ENCODE data around the gene CSAD. TPM values are rescaled to one million over a fixed set of nuclear protein-coding genes. Genes with fewer than 3 reads are reported as not detected.
A peak's percentile ranks its signal among the peaks of the same experiment; 100 is the strongest.
"Not testable (repeated sequence)": the region's sequence is repeated elsewhere in the genome, so short reads cannot be mapped to it uniquely, and the experiment has no call there.

CSAD gene
- total RNA-seq, 2 experiments from 2014 or later, result 28.6 to 31.0 TPM

GRCh38 chr12:53205747-53206419, 25.2 kb upstream of the CSAD start:
- peak; percentile 90 for DNase-seq
- CTCF ChIA-PET, result interaction anchor here (1.0 to 15.2 kb wide), 8 partner anchors 8 to 115 kb away, joined by 3 to 211 read pairs (median 5); partner anchors contain the start of gene AAAS
- Mint-ChIP-seq H3K4me1 (peaks cover 82% of the 10 kb centered on the region), H3K27me3 (no peaks in the 10 kb centered on the region), H3K27ac (peak overlapping the region; percentile 84), H3K4me3 (peak overlapping the region; percentile 78), H3K36me3 (ENCODE audit: low read depth) (peaks cover 59% of the 10 kb centered on the region), H3K9me3 (no peaks in the 10 kb centered on the region)
- POLR2A ChIA-PET, result interaction anchor here (0.9 to 14.6 kb wide), 14 partner anchors 7 to 276 kb away, joined by 3 to 263 read pairs (median 6); partner anchors contain the start of genes AAAS, CSAD, SP1 and ZNF740

GRCh38 chr12:53204351-53204750, 23.6 kb upstream of the CSAD start:
- DNase-seq, result no peak
- peak overlapping the region; percentile 78 for H3K4me3 Mint-ChIP-seq
- H3K9me3 Mint-ChIP-seq, result no peaks in the 10 kb centered on the region
- ChIA-PET POLR2A (interaction anchor here (1.3 to 14.6 kb wide), 3 partner anchors 9 to 18 kb away, joined by 3 to 263 read pairs (median 117); partner anchors contain the start of genes CSAD and ZNF740), CTCF (interaction anchor here (2.2 to 8.9 kb wide), 2 partner anchors 9 to 15 kb away, joined by 7 to 74 read pairs; no protein-coding TSS in a partner anchor)
- peaks cover 62% of the 10 kb centered on the region for H3K36me3 Mint-ChIP-seq (ENCODE audit: low read depth)
- H3K4me1 Mint-ChIP-seq, result peaks cover 82% of the 10 kb centered on the region
- no peaks in the 10 kb centered on the region for H3K27me3 Mint-ChIP-seq
- peak overlapping the region; percentile 41 for H3K27ac Mint-ChIP-seq

- not testable (repeated sequence) for H3K27me3 Mint-ChIP-seq, DNase-seq, H3K9me3 Mint-ChIP-seq, H3K4me3 Mint-ChIP-seq
- CTCF ChIA-PET, result interaction anchor here (1.5 to 8.9 kb wide), 3 partner anchors 11 to 43 kb away, joined by 9 to 74 read pairs (median 12); partner anchors contain the start of genes CSAD and ZNF740
- peaks cover 71% of the 10 kb centered on the region for H3K36me3 Mint-ChIP-seq (ENCODE audit: low read depth)
- POLR2A ChIA-PET, result interaction anchor here (1.3 to 14.6 kb wide), 6 partner anchors 9 to 67 kb away, joined by 3 to 263 read pairs (median 6); partner anchors contain the start of genes CSAD and ZNF740
- H3K4me1 Mint-ChIP-seq, result peaks cover 80% of the 10 kb centered on the region
- H3K27ac Mint-ChIP-seq, result peak overlapping the region; percentile 73
These were observed 21.6 kb upstream of the CSAD start for GRCh38 chr12:53202316-53202715.

- ChIA-PET CTCF (interaction anchor here (0.6 to 8.9 kb wide), 5 partner anchors 12 to 990 kb away, joined by 3 to 74 read pairs (median 9); partner anchors contain the start of genes CSAD and ZNF740), POLR2A (interaction anchor here (1.3 to 14.6 kb wide), 8 partner anchors 10 to 67 kb away, joined by 3 to 263 read pairs (median 5); partner anchors contain the start of genes CSAD and ZNF740)
- H3K4me1 Mint-ChIP-seq, result peaks cover 80% of the 10 kb centered on the region
- peak overlapping the region; percentile 41 for H3K4me3 Mint-ChIP-seq
- DNase-seq, result no peak
- no peaks in the 10 kb centered on the region for H3K9me3 Mint-ChIP-seq
- peak overlapping the region; percentile 73 for H3K27ac Mint-ChIP-seq
- peaks cover 74% of the 10 kb centered on the region for H3K36me3 Mint-ChIP-seq (ENCODE audit: low read depth)
- no peaks in the 10 kb centered on the region for H3K27me3 Mint-ChIP-seq
These were observed 20.9 kb upstream of the CSAD start for GRCh38 chr12:53201639-53202038.

- H3K4me1 Mint-ChIP-seq, result peaks cover 84% of the 10 kb centered on the region
- peaks cover 74% of the 10 kb centered on the region for H3K36me3 Mint-ChIP-seq (ENCODE audit: low read depth)
- H3K27me3 Mint-ChIP-seq, result no peaks in the 10 kb centered on the region
- ChIA-PET CTCF (interaction anchor here (0.6 to 8.9 kb wide), 8 partner anchors 12 to 991 kb away, joined by 3 to 74 read pairs (median 8); partner anchors contain the start of genes CSAD and ZNF740), POLR2A (interaction anchor here (0.9 to 14.6 kb wide), 8 partner anchors 10 to 98 kb away, joined by 3 to 263 read pairs (median 5); partner anchors contain the start of genes CSAD, MYG1 and ZNF740)
- no peak for DNase-seq
- peak overlapping the region; percentile 66 for H3K4me3 Mint-ChIP-seq
- peak overlapping the region; percentile 84 for H3K27ac Mint-ChIP-seq
- no peaks in the 10 kb centered on the region for H3K9me3 Mint-ChIP-seq
These were observed 20.4 kb upstream of the CSAD start for GRCh38 chr12:53201177-53201541.

- Mint-ChIP-seq H3K27ac (peak overlapping the region; percentile 84), H3K4me3 (peak overlapping the region; percentile 66), H3K9me3 (no peaks in the 10 kb centered on the region), H3K36me3 (ENCODE audit: low read depth) (peaks cover 74% of the 10 kb centered on the region), H3K4me1 (peaks cover 84% of the 10 kb centered on the region), H3K27me3 (no peaks in the 10 kb centered on the region)
- POLR2A ChIA-PET, result interaction anchor here (0.9 to 14.6 kb wide), 12 partner anchors 8 to 99 kb away, joined by 3 to 263 read pairs (median 5); partner anchors contain the start of genes CSAD, ESPL1, MYG1 and ZNF740
- peak; percentile 47 for DNase-seq
- CTCF ChIA-PET, result interaction anchor here (0.9 to 8.9 kb wide), 7 partner anchors 13 to 121 kb away, joined by 3 to 74 read pairs (median 12); partner anchors contain the start of gene AAAS
These were observed 19.9 kb upstream of the CSAD start for GRCh38 chr12:53200458-53201176.

- Mint-ChIP-seq H3K9me3 (no peaks in the 10 kb centered on the region), H3K27ac (peak overlapping the region; percentile 84), H3K27me3 (no peaks in the 10 kb centered on the region), H3K36me3 (ENCODE audit: low read depth) (peaks cover 74% of the 10 kb centered on the region), H3K4me3 (peak overlapping the region; percentile 66), H3K4me1 (peaks cover 84% of the 10 kb centered on the region)
- no peak for DNase-seq
- POLR2A ChIA-PET, result interaction anchor here (0.9 to 14.6 kb wide), 10 partner anchors 9 to 99 kb away, joined by 3 to 263 read pairs (median 6); partner anchors contain the start of genes CSAD, ESPL1, MYG1 and ZNF740
- CTCF ChIA-PET, result interaction anchor here (0.9 to 8.9 kb wide), 9 partner anchors 13 to 121 kb away, joined by 3 to 74 read pairs (median 5); partner anchors contain the start of genes AAAS, CSAD and ZNF740
These were observed 19.4 kb upstream of the CSAD start for GRCh38 chr12:53200107-53200457.

- no peaks in the 10 kb centered on the region for H3K27me3 Mint-ChIP-seq
- H3K27ac Mint-ChIP-seq, result peak overlapping the region; percentile 84
- ChIA-PET CTCF (interaction anchor here (0.9 to 8.9 kb wide), 13 partner anchors 9 to 144 kb away, joined by 3 to 74 read pairs (median 4); partner anchors contain the start of genes CSAD, ESPL1 and ZNF740), POLR2A (interaction anchor here (1.0 to 14.6 kb wide), 9 partner anchors 8 to 145 kb away, joined by 3 to 263 read pairs (median 6); partner anchors contain the start of genes CSAD, ESPL1, ITGB7 and MYG1)
- H3K4me1 Mint-ChIP-seq, result peaks cover 82% of the 10 kb centered on the region
- H3K9me3 Mint-ChIP-seq, result no peaks in the 10 kb centered on the region
- H3K4me3 Mint-ChIP-seq, result peak overlapping the region; percentile 15
- no peak for DNase-seq
- H3K36me3 Mint-ChIP-seq (ENCODE audit: low read depth), result peaks cover 76% of the 10 kb centered on the region
These were observed 19.0 kb upstream of the CSAD start for GRCh38 chr12:53199700-53200099.

GRCh38 chr12:53198486-53199110, 17.9 kb upstream of the CSAD start:
- H3K36me3 Mint-ChIP-seq (ENCODE audit: low read depth), result peaks cover 77% of the 10 kb centered on the region
- DNase-seq, result peak; percentile 45
- ChIA-PET POLR2A (interaction anchor here (0.6 to 14.6 kb wide), 17 partner anchors 9 to 147 kb away, joined by 3 to 263 read pairs (median 5); partner anchors contain the start of genes AAAS, CSAD, ESPL1 and ITGB7), CTCF (interaction anchor here (1.0 to 8.9 kb wide), 21 partner anchors 8 to 143 kb away, joined by 3 to 74 read pairs (median 4); partner anchors contain the start of genes AAAS, CSAD, ESPL1 and MYG1)
- H3K9me3 Mint-ChIP-seq, result no peaks in the 10 kb centered on the region
- H3K4me3 Mint-ChIP-seq, result peak overlapping the region; percentile 57
- peaks cover 75% of the 10 kb centered on the region for H3K4me1 Mint-ChIP-seq
- H3K27ac Mint-ChIP-seq, result peak overlapping the region; percentile 84
- no peaks in the 10 kb centered on the region for H3K27me3 Mint-ChIP-seq

GRCh38 chr12:53197011-53197640, 16.4 kb upstream of the CSAD start:
- H3K36me3 Mint-ChIP-seq (ENCODE audit: low read depth), result peaks cover 84% of the 10 kb centered on the region
- DNase-seq, result no peak
- H3K27ac Mint-ChIP-seq, result peak overlapping the region; percentile 58
- no peaks in the 10 kb centered on the region for H3K9me3 Mint-ChIP-seq
- H3K27me3 Mint-ChIP-seq, result no peaks in the 10 kb centered on the region
- ChIA-PET POLR2A (interaction anchor here (1.1 to 14.6 kb wide), 9 partner anchors 11 to 148 kb away, joined by 3 to 263 read pairs (median 7); partner anchors contain the start of genes CSAD, ESPL1, ITGB7 and ZNF740), CTCF (interaction anchor here (0.8 to 8.9 kb wide), 13 partner anchors 10 to 132 kb away, joined by 3 to 74 read pairs (median 5); partner anchors contain the start of genes AAAS and ESPL1)
- peaks cover 65% of the 10 kb centered on the region for H3K4me1 Mint-ChIP-seq
- no peak overlapping the region for H3K4me3 Mint-ChIP-seq

GRCh38 chr12:53196486-53196885, 15.8 kb upstream of the CSAD start:
- no peak overlapping the region for H3K27ac Mint-ChIP-seq
- POLR2A ChIA-PET, result interaction anchor here (0.9 to 14.6 kb wide), 4 partner anchors 10 to 36 kb away, joined by 3 to 263 read pairs (median 10); partner anchors contain the start of genes CSAD and ZNF740
- H3K4me1 Mint-ChIP-seq, result peaks cover 60% of the 10 kb centered on the region
- CTCF ChIA-PET, result interaction anchor here (1.8 to 5.1 kb wide), 3 partner anchors 10 to 36 kb away, joined by 5 to 20 read pairs (median 18); no protein-coding TSS in a partner anchor
- DNase-seq, result no peak
- peaks cover 90% of the 10 kb centered on the region for H3K36me3 Mint-ChIP-seq (ENCODE audit: low read depth)
- H3K4me3 Mint-ChIP-seq, result no peak overlapping the region
- H3K9me3 Mint-ChIP-seq, result no peaks in the 10 kb centered on the region
- H3K27me3 Mint-ChIP-seq, result no peaks in the 10 kb centered on the region
